IPS-NIHi11 (cell line): ENCODE measurements around the gene SORCS1.

Experiments used
- DNase-seq: peaks from one replicate; pipeline ENCODE4 v3.0.0; 2012; ENCODE audit warnings: mixed read lengths, low spot score

Gene SORCS1

DNA sequence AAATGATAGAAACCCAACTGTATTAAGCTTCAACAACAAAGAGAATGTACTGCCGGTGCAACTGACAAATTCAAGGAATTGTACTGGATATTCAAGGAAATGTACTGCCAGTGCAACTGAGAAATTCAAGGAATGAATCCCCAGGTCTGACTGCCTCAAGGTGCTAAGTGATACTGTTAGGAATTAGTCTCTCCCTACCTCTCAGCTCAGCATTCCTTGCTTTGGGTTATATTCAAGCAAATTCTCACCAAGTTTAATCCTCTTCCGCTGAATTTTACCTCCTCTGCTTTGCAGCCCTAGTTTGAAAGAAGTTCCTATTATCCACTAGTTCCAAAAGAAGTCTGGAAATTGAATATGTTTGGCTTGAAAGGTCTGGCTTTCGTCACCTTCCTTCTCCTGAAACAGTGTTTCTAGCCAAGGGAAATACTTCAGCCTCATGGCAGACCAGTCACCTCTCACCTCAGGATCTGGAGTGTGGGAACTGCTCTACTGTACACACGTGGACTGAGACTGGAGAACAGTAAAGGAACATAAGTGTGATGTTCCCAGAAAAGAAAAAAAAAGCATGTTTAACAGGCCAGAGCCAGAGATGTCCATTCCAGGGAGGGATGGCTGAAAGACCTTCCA is 60.4 kb downstream of the SORCS1 start:
- DNase-seq: no peak

DNA sequence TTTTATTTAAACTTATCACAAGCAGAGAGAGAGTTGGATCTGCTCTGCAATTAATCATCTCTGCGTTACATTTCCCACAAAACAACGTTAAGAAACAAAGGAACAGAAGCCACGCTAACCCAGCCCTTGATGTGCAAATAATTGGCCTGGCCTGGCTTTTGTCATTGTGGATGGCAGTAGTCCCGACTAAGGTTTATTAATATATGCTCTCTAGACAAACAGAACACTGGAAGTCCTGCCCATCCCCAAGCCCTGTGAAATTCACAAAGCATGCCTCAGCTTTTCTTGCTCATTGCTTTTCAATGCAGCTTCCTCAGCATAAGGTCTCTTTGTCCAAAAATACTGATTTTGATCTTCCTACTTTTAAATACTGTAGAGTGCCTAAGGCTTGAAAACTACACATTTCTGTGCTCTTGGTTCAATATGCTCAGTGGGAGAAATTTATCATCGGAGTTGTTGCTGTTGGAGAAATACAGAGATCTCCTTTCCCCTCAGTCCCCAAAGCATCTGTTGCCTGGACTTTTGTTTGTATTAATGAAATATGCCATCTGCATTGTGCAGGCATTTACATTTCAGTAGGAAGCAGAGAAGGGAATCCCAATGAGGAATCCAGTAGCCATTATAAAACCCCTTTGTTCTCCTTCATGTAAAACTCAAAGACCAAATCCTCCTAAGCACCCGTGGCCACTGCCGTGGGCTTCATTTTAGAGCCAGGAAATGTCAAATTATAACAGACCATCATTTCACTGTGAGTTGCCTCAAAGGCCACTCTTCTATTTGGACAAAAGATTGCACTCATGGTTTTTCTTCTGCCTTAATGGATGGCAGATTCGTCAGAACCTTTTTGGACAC is 61.1 kb downstream of the SORCS1 start:
- no peak for DNase-seq

DNA sequence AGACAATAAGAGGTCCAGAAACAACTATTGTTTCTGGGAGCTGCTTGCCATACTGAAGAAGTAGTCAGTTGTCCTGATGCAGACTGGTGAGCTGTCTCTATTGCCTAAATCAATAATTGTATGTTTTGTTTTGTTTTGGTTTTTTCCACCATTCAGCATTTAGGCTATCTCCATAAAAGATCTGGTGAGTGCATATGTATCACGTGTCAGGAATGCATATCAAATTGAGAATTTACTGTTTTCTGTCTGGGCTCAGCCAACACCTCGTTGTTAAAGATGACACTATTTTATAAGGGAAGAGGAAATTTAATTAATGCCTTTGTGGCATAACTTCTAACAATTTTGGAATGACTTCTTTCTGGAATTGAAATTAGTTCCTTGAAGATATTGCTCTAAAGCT is 66.2 kb downstream of the SORCS1 start:
- DNase-seq: no peak

DNA sequence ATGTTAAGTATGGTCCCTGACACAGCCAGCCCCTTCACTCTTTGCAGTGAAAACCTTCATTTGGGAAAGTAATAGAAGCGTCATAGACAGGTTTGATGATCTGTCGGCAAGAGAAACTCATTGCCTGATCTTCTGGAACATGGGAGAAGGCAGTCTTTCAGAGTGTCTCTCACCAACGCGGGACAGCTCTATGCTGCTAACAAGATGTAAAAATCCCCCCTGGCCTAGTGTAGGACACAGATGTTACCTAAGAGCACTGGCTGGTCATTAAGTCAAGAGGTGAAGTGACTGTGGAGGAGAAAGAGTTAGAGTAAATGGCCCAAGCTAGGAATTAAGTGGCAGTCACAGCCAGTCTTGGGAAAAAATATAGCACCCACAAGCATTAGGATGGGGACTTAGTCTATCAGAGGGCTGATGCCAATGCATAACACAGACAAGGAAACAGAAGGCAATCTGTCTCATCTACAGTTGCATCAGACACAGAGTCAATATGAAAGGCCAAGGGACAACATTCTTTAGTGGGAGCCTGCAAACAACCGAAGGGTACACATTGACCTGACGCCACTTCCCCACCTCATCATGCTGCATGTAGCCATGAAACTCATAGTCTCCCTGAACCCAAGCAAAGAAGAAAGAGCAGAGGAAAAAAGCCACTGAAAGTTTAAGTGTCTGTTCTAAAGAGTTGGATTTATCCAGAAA is 69.5 kb downstream of the SORCS1 start:
- no peak for DNase-seq

DNA sequence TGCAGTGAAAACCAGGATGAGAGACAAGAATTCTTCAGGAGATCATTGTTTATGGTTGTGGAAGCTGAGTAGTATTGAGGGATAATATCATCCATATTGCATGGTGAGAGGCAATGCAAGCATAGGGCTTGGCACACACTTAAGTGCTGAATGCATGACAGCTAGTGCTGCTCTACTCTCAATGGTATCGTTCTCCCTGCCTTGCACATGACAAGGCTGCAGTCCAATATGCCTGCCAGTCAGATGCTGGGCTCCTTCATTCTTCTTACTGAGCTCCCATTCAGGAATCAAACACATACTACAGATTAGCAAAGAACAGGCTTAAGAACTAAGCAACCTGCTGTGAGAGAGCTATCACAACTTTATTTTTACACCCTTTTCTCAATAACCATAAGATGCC is 72.2 kb downstream of the SORCS1 start:
- DNase-seq: no peak

DNA sequence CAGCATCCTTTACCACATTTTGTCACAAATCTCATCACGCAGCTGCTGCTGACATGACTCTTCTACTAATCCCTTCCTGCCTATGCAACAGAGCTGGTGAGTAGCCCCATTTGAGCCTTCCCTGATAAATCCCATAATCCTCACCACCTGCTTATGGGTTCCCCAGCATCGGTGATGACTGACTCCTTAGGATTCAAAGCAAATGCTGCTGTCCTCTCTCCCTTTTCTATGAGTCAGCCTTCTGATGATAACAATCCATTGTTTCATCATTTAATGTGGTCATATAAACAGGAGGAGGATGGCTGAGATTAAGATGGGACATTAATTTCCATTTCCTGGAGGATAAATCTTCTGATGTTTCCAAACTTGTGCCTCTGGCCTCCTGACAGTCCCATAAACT is 73.4 kb downstream of the SORCS1 start:
- DNase-seq: no peak

DNA sequence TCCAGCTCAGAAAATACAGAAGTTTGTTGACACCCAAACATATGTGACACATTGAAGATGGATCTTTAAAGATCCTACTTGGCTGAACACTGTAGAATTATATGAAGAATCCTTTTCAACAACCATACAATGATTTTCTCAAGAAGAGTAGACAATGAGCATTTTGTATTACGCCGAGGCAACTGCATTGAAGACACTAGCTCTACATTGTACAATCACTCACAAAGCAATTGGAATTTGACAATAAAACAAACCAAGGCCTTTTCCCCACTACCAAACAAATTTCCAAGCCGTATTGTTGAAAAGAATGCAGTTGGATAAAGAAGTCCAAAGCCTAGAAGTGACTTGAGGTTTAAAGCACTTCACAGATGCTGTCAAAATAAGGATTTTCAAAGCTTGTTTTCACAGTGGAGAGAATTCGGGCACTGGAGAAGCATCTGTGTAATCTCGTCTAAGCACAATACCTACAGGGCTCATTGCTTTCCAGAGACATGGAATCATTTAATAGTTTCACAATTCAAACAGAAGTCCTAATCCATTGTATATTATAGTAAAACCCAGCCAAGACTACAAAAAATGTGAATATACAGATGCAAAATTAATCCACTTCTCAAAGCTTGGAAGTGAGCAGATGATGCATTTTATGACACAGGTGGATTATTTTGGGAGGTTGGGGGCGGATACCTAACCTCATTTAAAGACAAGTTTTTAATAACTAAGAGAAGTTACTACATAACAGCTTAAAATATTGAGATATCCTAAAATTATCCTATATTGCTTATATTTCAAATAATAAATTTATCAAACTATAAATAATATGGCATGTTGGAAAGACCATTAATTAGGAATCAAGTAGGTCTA is 78.6 kb downstream of the SORCS1 start:
- no peak for DNase-seq

DNA sequence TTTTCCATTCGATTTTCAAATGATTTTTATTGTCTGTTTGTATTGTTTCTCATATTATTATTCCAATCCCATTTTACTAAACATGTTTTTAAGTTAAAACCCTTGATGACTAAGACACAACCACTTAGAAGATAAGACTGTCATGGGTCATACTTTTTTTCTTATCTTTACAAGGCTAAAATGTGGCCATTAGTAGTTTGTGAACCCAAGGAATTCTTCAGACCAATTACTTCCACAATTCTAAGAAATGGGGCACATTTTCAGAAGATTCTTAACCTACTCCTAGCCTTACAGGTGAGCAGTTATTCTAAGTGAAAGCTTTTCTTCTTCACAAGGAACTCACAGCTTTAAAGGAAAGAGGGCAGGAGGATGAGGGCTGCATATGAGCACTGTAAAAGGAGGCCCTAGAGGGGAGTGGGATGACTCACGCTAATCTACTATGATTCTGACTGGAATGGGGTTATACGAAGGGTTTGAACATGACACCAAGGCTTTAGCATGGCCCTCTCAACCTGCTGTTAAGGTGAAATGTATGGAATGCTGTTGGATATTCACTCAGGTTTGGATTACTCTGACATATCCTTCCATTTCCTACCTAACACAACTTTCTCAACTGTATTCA is 81.0 kb downstream of the SORCS1 start:
- no peak for DNase-seq

DNA sequence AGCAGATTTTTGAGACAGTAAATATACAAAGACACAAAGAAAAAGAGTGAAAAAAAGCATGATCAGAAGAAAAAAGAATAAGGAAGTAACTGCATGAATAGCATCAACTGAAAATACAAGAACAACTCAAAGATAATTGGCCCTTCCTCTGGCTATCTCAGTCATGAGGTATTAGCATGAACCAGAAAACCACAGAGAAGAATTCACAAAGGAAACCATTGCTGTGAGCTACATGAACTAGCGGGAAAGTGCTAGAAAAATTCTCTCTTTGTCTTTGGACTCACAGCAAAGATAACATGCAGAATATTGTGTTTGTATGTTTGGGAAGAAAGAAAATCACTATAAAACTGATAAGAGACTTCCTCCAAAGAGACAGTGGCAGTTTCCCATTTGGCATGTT is 82.9 kb downstream of the SORCS1 start:
- DNase-seq: no peak

DNA sequence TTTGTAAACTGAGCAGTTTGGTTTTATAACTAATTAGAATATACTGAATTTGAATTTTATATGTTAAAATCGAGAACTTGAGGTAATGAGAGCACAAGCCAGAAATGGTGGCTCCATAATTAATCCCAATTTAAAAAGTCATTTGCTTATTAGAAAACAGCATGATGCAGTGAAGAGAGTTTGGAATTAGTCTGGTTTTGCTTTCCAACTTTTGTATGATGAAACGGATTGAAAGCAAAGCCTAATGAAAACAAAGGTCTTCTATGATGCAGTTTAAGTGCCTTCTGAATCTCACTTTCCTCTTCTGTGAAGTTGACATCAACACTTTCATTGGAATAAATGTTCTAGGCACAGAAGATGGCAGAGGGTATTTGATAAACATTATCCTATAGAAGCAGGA is 89.4 kb downstream of the SORCS1 start:
- no peak for DNase-seq

DNA sequence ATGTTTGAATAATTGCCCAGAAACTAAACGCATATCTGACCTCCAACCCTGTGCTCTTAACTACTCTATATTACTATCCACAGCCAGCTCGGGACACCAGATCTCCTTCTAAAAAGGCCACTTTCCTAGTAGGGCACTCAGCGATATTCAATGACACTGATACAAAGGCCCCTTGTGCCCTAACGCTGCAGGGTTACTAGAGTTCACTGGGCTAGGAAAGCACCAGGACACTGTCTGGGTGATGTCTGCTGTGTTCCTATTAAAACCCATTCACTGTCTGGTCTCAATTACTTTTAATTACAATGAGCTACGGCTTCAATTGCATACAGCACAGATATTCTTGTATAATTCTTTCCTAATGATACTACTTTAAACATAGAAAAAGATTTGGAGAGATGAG is 91.7 kb downstream of the SORCS1 start:
- no peak for DNase-seq

DNA sequence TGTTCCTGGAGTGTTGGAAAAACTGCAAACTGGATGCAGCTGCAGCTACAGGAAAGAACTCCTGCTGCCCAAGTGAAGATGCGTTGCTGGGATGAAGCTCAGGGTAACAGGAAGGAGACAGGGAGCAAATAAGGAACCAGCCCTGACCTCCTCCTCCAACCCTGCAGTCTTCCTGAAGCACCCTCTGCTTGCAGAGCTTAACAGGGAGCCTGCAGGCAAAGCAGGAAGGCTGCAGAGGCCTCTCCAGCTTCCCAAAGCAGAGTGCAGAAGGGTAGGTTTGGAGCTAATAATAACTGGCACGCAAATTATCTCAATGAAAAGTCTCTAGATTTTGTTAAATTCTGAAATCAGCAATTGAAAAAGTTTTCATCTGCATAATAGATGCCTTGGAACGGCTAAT is 92.5 kb downstream of the SORCS1 start:
- no peak for DNase-seq

DNA sequence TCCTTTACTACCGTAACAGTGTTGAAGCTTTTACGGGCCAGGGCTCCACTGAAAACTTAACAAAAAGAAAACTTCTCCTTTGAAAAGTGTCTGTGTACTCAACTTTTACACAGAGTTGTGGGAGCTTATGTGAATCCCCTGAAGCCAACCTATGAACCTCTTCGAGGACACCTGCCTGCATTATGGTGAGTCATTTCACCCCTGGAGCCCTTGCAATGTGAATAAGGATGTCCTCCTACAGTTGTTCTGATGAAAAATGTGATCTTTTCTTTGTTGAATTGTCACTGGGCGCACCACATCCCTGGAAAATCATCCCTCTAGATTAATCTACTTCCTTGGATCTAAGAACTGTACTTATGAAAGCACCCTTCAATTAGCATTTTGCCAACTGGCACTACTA is 93.2 kb downstream of the SORCS1 start:
- DNase-seq: no peak

DNA sequence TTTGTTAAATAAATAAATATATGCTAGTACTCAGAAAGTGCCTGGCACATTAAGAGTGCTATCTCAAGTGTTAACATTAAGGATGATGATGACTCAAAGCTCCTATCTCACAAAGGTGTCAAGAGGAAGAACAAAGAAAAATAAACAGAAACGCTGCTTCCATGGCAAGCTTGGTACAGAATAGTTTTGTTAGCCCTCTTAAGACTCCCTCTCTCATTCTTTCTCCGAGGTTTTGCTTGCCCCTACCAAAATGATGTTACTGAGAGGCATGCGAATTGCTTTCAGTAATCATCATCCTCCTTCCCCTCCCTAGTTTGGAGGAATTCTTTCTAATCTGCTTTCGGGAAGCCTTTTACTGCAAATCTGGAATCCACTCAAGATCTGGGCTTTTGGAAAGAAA is 96.7 kb downstream of the SORCS1 start:
- DNase-seq: no peak

DNA sequence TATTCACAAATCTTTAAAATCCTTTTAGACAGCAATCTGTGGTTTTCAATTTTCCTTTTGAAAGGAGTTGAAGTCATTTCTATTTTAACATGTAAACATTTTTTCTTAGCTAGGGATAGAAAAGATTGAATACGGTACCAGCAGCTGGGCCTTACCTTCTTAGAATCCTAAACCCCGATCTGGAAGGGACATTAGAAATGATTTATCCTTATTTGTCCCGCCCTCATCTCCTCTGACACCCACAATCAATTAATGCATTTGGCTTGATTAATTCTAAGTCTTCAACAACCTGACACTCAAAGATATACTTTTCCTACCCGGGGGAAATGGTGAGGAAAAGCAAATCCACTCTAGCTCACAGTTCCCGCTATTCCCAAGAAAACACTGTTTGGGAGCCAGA is 100.4 kb downstream of the SORCS1 start:
- DNase-seq: no peak

DNA sequence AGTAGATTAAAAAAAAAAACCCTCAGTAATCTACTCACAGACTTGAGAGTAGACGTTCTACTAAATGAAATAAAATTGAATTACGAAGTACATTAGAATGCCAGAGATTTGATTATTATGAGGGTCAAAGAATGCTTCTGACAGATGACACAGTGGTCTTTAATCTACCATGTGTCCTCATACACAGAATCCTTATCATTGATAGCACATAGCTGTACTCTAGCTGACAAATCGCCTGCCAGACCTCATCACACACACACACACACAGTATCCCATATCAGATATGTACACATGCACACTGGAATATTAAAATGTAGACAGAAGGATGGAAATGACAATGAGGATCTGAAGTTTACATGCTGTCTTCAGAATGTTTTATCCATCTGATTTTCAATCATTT is 104.6 kb downstream of the SORCS1 start:
- DNase-seq: no peak

DNA sequence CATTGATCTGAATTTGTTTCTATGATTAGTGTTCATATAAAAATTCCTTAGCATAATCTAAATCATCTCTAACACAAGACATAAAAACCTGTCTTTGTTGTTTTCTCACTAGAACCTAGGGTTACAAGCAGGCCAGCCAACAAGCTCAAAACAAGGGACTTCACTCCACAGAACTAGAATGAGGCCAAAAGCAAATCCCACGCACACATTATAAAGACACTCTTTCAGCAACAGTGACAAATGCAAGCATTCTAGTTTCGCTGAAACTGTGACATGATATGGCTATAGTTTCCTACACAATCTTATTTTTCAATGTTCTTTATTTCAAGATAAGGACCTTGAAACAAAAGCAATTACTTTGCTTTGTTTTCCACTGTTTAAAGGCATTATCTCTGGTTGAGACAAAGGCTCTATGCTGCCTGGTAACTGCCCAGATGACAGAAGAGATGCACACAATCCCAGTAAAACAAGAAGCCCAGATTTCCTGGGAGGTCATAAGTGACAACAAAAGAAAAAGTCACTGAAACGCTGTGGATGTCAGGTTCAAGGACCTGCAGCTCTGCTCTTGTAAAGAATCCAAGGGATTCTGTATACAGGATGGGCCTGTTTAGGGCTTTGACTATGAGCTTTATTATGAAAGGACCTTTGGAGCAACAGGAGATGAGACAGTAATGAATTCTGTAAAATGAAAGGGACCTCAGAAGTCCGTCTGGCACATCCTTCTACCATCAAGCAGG is 105.3 kb downstream of the SORCS1 start:
- DNase-seq: no peak

DNA sequence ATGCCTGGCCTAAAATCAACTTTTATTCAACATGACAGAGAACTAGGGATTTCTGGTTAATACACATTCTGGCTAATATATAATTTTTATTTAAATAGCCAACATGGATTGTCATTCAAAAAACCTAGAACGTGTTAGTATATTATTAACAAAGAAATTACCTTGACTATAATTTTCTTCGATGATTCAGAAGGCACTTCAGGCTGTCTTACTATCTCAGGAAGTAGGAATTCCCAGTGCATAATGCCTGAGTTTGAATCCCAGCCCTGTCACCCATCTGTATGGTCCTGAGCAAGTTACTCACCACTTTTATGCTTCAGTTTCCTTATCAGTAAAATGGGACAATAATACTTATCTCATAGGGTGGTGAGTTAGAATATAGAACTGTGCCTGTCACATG is 106.2 kb downstream of the SORCS1 start:
- DNase-seq: no peak

DNA sequence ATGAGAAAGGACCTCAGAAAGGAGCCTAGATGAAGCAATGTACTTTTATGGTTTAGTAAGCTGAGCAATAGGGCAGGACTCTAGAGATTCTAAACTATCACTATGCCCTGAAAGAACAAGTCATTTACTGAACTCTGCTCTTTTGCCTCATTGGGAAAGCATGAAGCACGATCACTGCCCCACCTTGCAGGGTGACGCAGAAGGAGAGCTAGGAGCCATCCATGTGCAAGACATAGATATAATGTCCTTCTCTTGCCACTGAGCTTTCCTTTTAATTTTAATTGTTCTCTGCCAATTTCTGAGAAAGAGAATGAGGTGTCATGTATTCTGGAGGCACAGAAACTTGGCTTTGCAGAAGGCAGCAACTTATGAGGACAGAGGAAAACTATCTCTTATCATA is 108.3 kb downstream of the SORCS1 start:
- no peak for DNase-seq

DNA sequence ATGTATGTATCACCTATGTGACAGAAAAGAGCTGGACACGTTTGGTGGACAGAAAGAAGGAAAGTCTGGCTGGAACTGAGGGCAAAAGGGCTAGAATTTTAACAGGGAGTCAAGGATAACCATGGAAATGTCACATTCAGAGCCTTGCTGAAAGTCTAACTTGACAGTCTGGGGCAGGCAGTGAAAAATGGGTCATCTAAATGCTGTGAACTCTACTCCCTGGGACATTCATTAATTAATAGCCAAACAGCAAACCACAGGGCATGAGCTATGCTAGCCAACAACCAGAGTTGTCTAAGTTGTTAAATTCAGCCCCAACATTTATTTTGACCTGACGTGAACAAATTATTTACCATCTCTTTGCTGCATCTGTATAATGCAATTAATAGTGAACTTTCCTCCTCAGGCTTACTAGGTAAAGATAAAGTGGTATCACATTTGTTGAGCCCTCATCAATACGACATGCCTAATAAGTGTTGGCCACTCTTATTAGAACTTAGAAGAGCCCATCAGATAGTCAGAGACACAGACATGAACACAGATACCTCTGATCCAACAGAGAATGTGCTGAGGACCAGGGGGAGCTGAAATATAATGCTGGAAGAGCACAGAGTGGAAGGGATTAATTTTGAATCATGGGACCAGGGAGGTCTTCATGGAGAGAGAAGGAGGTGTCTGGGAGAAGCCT is 109.9 kb downstream of the SORCS1 start:
- no peak for DNase-seq

DNA sequence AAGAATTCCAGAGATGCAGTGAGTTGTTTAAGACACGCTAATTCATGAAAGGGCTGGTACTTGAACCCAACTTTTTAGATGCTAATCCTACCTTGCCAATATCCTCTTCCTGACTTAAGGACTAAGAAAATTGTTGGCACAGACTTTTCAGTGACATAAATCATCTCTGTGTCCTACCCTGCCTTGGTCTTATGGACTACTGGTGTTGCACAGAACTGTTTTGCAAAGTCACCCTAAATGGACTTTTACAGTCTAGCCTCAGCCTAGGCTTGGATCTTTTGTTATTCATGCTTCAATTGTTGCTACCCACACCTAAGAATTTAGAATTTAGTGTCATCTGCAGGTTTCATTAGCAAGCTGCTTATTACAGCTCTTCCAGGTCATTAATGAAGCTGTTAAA is 112.7 kb downstream of the SORCS1 start:
- no peak for DNase-seq
